IMR-90 (cell line): ENCODE data around the gene SFT2D3.

ENCODE experiments used
- BHLHE40 ChIP-seq: fragments of 150-350 bp; IDR thresholded peaks from 2 replicates; pipeline ENCODE4 v1.6.1; 2016; ENCODE audit warnings: mild to moderate bottlenecking, low read depth, low read length
- CTCF ChIP-seq: conservative IDR thresholded peaks from 2 replicates; pipeline ENCODE4 v1.5.1; 2012; ENCODE audit warnings: mild to moderate bottlenecking, low read depth, low read length, improper control_type of control experiment
- MXI1 ChIP-seq: IDR thresholded peaks from 2 replicates; pipeline ENCODE4 v1.6.1; 2012; ENCODE audit warnings: low read depth, mild to moderate bottlenecking, low read length, moderate library complexity, borderline replicate concordance
- POLR2A ChIP-seq: IDR thresholded peaks from 2 replicates; pipeline ENCODE4 v1.6.1; 2012; ENCODE audit warnings: mild to moderate bottlenecking, low read depth, low read length
- RCOR1 ChIP-seq: IDR thresholded peaks from 2 replicates; pipeline ENCODE4 v1.6.1; 2012; ENCODE audit warnings: mild to moderate bottlenecking, low read length, improper control_type of control experiment; ENCODE audit not compliant: insufficient replicate concordance
- RFX5 ChIP-seq: IDR thresholded peaks from 2 replicates; pipeline ENCODE4 v1.8.0; 2012; ENCODE audit warnings: low read depth, mild to moderate bottlenecking, low read length, moderate library complexity

GRCh38 chr2:127707890-127708648 is 6.8 kb downstream of the SFT2D3 start:
- TF ChIP-seq POLR2A, result no peak
- TF ChIP-seq BHLHE40, result no peak
- TF ChIP-seq RFX5, result no peak
- no peak for TF ChIP-seq CTCF
- no peak for TF ChIP-seq MXI1
- TF ChIP-seq RCOR1, result no peak
